Tibial artery (tissue), 4 donors: Measurements from ENCODE around the gene LAMA2.

Source experiments
- DNase-seq, 2 donors: peaks; one replicate each; pipeline ENCODE4 v3.0.0-alpha.2; 2019
- H3K27ac ChIP-seq, 2 donors: fragments of 200-600 bp; sonication (generic) in 1 of 2; 1 replicate in 1 of 2; 2 replicates in 1 of 2; pipeline ENCODE4 v1.5.1; 2018 to 2019; ENCODE audit warnings: mild to moderate bottlenecking in 1 of 2
- H3K27me3 ChIP-seq, 2 donors: fragments of 200-600 bp; sonication (generic) in 1 of 2; one replicate each; pipeline versions ENCODE4 v1.5.1 to v1.6.0; 2016 to 2019
- H3K36me3 ChIP-seq, 3 donors: fragments of 200-600 bp; sonication (generic) in 2 of 3; one replicate each; pipeline ENCODE4 v1.5.1; 2016 to 2019; ENCODE audit warnings: mild to moderate bottlenecking in 2 of 3
- H3K4me1 ChIP-seq, 4 donors: fragments of 200-600 bp; sonication (generic) in 2 of 4; 1 replicate in 3 of 4; 2 replicates in 1 of 4; pipeline ENCODE4 v1.5.1; 2016 to 2019
- H3K4me3 ChIP-seq, 2 donors: fragments of 200-600 bp; sonication (generic) in 1 of 2; 1 replicate in 1 of 2; 2 replicates in 1 of 2; pipeline ENCODE4 v1.5.1; 2018 to 2019; ENCODE audit warnings: mild to moderate bottlenecking in 2 of 2
- H3K9me3 ChIP-seq, 3 donors: fragments of 200-600 bp; sonication (generic) in 1 of 3; one replicate each; pipeline ENCODE4 v1.5.1; 2016 to 2019
- CTCF ChIP-seq, 2 experiments: fragments of 200-600 bp in 1 of 2; fragments of 450-650 bp in 1 of 2; IDR thresholded peaks; one replicate each; pipeline ENCODE4 v1.5.1; 2017 to 2019; ENCODE audit warnings: antibody characterized with exemption in 2 of 2, mild to moderate bottlenecking in 1 of 2, moderate library complexity in 1 of 2
- intact Hi-C: fragments of 100-400 bp; cut with DNase I; formaldehyde crosslinking; loops from one replicate; pipeline ENCODE4 v1.15.0; 2023; ENCODE audit warnings: low total_unique reads

The LAMA2 gene

GRCh38 chr6:129006724-129007514, 124.0 kb downstream of the LAMA2 start:
- H3K4me1 ChIP-seq = no peaks in the 10 kb centered on the region
- no peak overlapping the region for H3K4me3 ChIP-seq
- no peaks in the 10 kb centered on the region for H3K9me3 ChIP-seq
- intact Hi-C loops = no loop called here
- DNase-seq = no peak
- no peak overlapping the region for H3K27ac ChIP-seq
- H3K27me3 ChIP-seq = no peaks in the 10 kb centered on the region
- TF ChIP-seq CTCF (IDR thresholded peaks at IDR 0.05) = no peak
- H3K36me3 ChIP-seq = no peaks in the 10 kb centered on the region

- DNase-seq = no peak
These were observed 124.9 kb downstream of the LAMA2 start for GRCh38 chr6:129007701-129008373.

DNA sequence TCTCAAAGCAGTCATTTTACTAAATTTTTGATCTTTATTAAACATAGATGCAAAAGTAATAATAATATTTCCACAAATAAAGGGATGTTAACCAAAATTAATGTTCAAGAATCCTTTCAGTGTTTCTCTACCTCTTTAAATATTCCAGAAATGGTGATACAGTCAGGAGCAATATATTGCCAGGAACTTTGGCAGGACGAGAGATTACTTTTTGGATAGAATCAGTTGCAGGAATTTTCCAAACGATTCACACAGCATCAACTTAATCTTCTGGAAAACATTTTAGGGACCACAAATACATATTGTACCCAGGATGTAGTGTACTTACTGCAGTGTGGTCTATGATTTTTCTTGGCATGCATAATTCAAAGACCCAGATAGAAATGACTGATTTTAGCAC, 125.7 kb downstream of the LAMA2 start:
- DNase-seq = no peak
- no peaks in the 10 kb centered on the region for H3K4me1 ChIP-seq
- H3K27ac ChIP-seq = no peak overlapping the region
- no peaks in the 10 kb centered on the region for H3K27me3 ChIP-seq
- no peak for TF ChIP-seq CTCF (IDR thresholded peaks at IDR 0.05)
- intact Hi-C loops = no loop called here
- no peak overlapping the region for H3K4me3 ChIP-seq
- H3K36me3 ChIP-seq = no peaks in the 10 kb centered on the region
- H3K9me3 ChIP-seq = no peaks in the 10 kb centered on the region

More at GRCh38 chr6:129007701-129008373, 124.9 kb downstream of the LAMA2 start:
- no peaks in the 10 kb centered on the region for H3K36me3 ChIP-seq
- H3K27ac ChIP-seq = no peak overlapping the region
- H3K4me1 ChIP-seq = no peaks in the 10 kb centered on the region
- no peaks in the 10 kb centered on the region for H3K27me3 ChIP-seq
- no peak overlapping the region for H3K4me3 ChIP-seq
- no peak for TF ChIP-seq CTCF (IDR thresholded peaks at IDR 0.05)
- no peaks in the 10 kb centered on the region for H3K9me3 ChIP-seq
- intact Hi-C loops = no loop called here

DNA sequence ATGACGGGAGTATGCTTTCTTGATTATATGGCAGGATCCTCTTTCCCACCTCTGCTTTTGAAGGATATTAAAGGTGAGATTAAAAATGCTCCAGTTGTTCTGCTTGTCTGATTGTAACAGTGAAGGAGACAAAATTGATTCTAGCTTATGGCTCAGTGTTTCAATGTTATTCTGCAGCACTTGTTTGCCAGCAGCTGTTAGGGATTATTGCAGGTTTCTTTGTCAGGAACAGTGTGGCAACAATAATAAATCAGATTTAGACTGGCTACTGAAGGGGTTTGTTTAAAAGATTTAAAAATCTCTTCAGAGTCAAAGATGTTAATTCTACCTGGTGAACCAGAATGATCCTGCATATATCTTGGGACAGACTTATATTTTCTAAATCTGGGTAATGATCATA, 126.9 kb downstream of the LAMA2 start:
- Histone ChIP-seq H3K27ac (no peak overlapping the region), H3K27me3 (no peaks in the 10 kb centered on the region), H3K4me1 (no peaks in the 10 kb centered on the region), H3K4me3 (no peak overlapping the region), H3K36me3 (no peaks in the 10 kb centered on the region), H3K9me3 (no peaks in the 10 kb centered on the region)
- intact Hi-C loops = no loop called here
- no peak for DNase-seq
- TF ChIP-seq CTCF (IDR thresholded peaks at IDR 0.05) = no peak

- intact Hi-C loops = no loop called here
- Histone ChIP-seq H3K9me3 (no peaks in the 10 kb centered on the region), H3K4me3 (no peak overlapping the region), H3K36me3 (no peaks in the 10 kb centered on the region), H3K27me3 (no peaks in the 10 kb centered on the region), H3K4me1 (no peaks in the 10 kb centered on the region), H3K27ac (no peak overlapping the region)
- DNase-seq = no peak
- TF ChIP-seq CTCF (IDR thresholded peaks at IDR 0.05) = no peak
These were observed 131.4 kb downstream of the LAMA2 start for GRCh38 chr6:129014302-129014701.
